GM12875 (cell line): ENCODE data around the gene RUNX1.

Source experiments
- H3K4me3 ChIP-seq: one replicate; pipeline ENCODE4 v1.5.1; 2011; ENCODE audit warnings: low read depth, low read length, control low read depth
- CTCF ChIP-seq: IDR thresholded peaks from 2 replicates; pipeline ENCODE4 v1.5.1; 2011; ENCODE audit warnings: low read depth, mild to moderate bottlenecking, control low read depth, inconsistent platforms, low read length, moderate library complexity, borderline replicate concordance; ENCODE audit not compliant: insufficient read depth

The RUNX1 gene

DNA sequence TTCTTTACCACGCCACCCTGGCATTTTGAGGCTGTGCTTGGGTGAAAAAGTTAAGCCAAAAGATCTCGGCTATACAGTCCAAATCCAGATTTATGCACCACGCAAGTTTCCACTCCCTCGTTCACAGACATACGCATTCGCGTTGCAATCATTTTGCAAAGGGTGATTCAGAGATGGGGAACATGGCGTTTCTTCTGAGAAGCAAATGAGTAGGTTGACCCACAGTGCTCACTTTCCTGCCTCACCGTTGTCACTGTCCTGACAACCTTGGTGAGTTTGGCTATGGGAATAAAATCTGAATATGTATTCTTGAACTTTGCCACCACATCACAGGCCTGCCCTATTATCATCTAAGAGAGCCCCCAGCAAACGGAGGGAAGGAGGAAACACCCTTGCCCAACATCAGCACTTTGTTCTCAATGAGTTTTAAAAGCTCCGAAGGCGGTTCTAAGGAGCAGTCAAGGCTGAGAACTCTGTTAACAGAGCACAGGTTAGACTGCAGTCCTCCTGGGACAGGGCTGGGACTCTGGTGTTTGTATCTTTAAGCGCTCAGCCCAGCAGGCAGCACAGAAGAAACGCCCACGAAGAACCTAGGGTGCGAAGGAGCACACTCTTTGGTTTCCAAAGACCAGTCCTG, 86.4 kb downstream of the RUNX1 start:
- H3K4me3 ChIP-seq: no peak overlapping the region
- no peak for TF ChIP-seq CTCF

- TF ChIP-seq CTCF: no peak
- no peak overlapping the region for H3K4me3 ChIP-seq
Measured at GRCh38 chr21:34962136-34962535, 87.0 kb downstream of the RUNX1 start.

DNA sequence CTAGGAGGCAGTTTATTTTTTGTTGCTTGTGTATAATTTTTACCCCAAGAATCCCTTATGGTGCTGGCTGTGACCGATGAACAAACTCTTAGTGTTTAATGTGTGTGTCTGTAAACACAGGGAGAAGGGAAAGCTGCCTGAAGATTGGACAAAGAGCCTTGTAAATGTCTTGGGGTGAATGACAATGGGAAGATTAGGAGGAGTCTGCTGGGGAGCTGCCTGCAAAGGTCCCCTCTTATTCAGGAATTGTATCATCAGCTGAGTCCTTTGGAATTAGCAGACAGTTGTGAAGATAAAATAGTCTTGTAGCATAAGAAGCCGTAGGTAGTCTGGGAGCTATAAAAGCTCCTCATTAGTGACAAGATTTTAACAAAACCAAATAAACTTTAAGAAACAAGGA, 88.4 kb downstream of the RUNX1 start:
- H3K4me3 ChIP-seq: no peak overlapping the region
- no peak for TF ChIP-seq CTCF

DNA sequence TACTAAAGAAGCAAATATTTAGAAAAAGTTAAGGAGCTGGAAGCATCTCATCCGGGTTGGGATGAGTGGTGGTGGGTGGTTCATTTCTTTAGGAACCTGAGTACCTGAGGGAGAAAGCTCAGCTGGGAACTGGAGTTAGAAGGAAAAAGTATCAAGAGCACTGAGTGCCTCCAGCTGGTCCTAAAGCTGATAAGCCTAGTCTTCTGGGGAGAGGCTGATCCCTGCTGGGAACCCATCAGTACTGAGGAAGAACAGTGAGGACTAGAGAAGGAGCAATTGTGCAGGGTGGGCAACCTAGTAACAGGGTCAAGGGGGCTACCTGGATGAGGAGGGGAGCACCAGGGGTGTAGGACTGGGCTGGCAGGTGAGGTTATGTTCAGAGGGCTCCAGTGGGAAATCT, 89.5 kb downstream of the RUNX1 start:
- TF ChIP-seq CTCF: no peak
- H3K4me3 ChIP-seq: no peak overlapping the region

GRCh38 chr21:34958040-34958439, 91.1 kb downstream of the RUNX1 start:
- no peak overlapping the region for H3K4me3 ChIP-seq
- TF ChIP-seq CTCF: no peak

DNA sequence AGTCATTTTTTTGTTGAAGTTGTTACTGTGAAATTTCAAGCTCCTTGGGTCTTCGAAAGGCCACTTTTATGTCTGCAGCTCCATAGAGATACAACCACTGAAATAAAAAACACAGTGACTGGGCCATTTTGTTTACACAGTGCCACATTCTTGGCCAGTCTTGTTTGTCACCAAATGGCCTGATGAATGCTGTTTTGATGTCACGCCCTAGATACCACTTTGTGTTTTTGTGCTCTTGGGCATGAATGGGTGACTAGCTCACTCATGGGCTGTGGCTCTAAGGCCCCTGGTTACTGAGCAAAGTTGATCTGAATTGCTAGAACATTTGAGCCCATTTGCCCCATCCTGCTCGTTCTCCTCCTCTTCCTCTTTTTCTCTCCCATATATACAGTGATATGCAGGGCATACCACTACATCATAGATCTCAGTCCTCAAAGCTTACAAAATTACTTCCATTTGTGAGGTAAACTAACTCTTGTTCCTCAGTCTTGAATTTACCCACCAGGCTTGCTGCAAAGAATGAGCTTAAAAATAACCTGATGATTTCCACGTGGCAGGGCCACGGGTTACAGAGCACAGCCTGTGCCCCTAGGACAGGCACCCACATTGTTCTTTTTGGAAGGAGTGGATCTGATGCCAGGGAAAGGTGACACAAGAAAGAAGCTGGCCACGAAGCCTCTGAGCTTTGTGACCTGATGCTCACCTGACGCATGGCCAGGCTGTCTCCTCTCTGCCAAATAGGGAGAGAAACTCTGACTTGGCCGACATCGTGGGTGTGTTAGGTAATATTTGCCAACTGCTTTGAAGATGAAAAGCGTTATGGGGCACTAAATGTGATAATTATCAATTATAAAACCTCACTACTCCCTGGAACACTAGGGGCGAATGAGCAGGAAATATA, 92.4 kb downstream of the RUNX1 start:
- no peak for TF ChIP-seq CTCF

DNA sequence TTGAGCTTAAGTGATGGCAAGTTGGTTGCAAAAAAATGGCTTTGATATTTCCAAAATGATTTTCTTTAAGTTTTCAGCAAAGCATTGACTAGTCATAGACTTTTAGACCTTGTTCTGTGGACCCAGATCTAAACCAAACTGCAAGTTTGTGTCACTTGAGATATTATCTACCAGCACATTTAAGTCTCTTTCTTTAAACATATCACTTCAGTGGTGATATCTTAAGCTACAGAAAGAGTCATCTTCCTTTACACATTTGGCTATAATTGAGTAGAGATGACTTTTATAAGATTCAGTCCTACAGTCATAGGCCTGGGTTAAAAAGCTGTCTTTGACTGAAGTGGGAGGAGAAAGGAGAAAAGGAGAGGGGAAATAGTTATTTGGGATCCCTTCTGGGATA, 95.2 kb downstream of the RUNX1 start:
- no peak overlapping the region for H3K4me3 ChIP-seq
- TF ChIP-seq CTCF: no peak

More for the DNA sequence above, 92.4 kb downstream of the RUNX1 start:
- no peak overlapping the region for H3K4me3 ChIP-seq
